ENCODE results near the gene CAPN2.
A peak's percentile ranks its signal among the peaks of the same experiment; 100 is the strongest.

CAPN2 gene

DNA sequence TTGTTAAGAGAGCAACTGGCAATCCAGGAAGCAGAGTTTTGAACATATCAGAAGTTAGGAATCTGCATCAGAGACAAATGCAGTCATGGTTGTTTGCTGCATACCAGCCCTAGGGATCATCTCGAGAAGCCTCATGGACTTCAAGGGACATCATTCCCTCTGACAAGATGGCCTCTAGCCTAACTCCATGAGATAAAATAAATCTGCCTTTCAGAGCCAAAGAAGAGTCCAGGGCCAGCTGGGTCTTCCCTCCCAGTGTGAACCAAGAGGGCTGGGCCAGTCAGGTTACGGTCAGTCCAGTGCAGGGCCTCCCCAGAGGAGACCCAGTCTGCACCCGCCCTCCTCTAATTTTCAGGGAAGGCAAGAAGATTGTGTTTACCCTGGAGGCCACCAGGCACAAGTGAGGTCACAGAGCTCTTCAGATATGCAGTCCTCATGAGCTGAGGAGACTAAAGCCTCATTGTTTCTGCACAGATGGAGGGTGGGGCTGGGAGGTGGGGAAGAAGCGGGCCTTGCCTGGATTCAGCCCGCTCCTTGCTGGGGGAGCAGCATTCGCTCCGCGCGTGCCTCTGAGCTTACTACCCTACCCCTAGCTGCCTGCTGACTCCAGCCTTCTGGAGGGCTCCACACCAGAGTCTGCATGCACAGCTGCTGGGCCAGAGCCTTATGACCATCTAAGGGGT is 52.8 kb downstream of the CAPN2 start:
- peak; percentile 27 for ATAC-seq
- TF ChIP-seq SNAI2 (CRISPR knock-in tag; IDR thresholded peaks at IDR 0.05) (no peak), ZC3H10 (CRISPR knock-in tag; IDR thresholded peaks at IDR 0.05) (no peak), PATZ1 (CRISPR knock-in tag; IDR thresholded peaks at IDR 0.05; ENCODE audit: borderline replicate concordance) (no peak), CSDC2 (CRISPR knock-in tag; IDR thresholded peaks at IDR 0.05) (no peak), ZFP3 (CRISPR knock-in tag; IDR thresholded peaks at IDR 0.05) (no peak), OSR1 (CRISPR knock-in tag; IDR thresholded peaks at IDR 0.05) (no peak), ARNTL (CRISPR knock-in tag; IDR thresholded peaks at IDR 0.05; ENCODE audit: borderline replicate concordance, low read depth) (no peak), ZNF8 (CRISPR knock-in tag; IDR thresholded peaks at IDR 0.05) (no peak), ESRRG (CRISPR knock-in tag; IDR thresholded peaks at IDR 0.05) (no peak), ISL1 (CRISPR knock-in tag; IDR thresholded peaks at IDR 0.05) (no peak), TOX (CRISPR knock-in tag; IDR thresholded peaks at IDR 0.05; ENCODE audit: borderline replicate concordance) (no peak), RARB (CRISPR knock-in tag; IDR thresholded peaks at IDR 0.05) (no peak)

DNA sequence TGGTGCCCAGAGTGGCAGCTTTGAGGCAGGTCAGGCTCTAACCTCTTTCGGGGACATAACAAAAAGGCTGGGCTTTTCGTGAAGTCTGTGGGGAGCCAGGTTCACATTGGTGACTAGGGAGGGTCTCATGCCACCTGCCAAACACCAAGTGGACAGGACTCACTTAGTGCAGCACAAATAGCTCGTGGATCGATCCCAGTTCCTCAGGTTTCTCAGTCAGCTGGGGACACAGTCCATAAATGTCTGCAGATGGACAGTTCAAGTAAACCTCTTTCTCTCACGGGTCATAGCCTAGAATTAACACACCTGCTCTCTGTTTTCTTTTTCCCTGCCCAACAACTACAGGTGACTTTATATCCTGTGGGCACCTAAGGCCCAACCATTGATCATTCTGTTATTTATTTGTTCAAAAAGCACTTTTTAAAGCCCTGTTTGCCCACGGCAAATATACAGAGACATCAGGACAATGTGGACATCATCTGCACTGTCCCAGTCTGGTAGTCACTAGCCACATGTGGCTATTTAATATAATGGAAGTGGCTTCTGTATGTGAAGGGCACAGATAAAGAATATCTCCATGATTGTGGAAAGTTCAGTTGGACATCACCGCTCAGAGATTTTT is 53.5 kb downstream of the CAPN2 start:
- peak; percentile 4; the same call in 1 of the 3 replicates for ATAC-seq
- TF ChIP-seq TOX (CRISPR knock-in tag; IDR thresholded peaks at IDR 0.05; ENCODE audit: borderline replicate concordance) (no peak), ZNF565 (CRISPR knock-in tag; conservative IDR thresholded peaks at IDR 0.05; ENCODE audit: low read depth) (no peak), ZNF8 (CRISPR knock-in tag; IDR thresholded peaks at IDR 0.05) (no peak), GLIS3 (CRISPR knock-in tag; IDR thresholded peaks at IDR 0.05) (no peak), CSDC2 (CRISPR knock-in tag; IDR thresholded peaks at IDR 0.05) (no peak), ESRRG (CRISPR knock-in tag; IDR thresholded peaks at IDR 0.05) (no peak), ARNTL (CRISPR knock-in tag; IDR thresholded peaks at IDR 0.05; ENCODE audit: borderline replicate concordance, low read depth) (no peak), SNAI2 (CRISPR knock-in tag; IDR thresholded peaks at IDR 0.05) (no peak), ZFP30 (CRISPR knock-in tag; IDR thresholded peaks at IDR 0.05) (no peak), PPARA (CRISPR knock-in tag; IDR thresholded peaks at IDR 0.05; ENCODE audit: borderline replicate concordance) (no peak), ZFP3 (CRISPR knock-in tag; IDR thresholded peaks at IDR 0.05) (no peak), ZNF70 (CRISPR knock-in tag; IDR thresholded peaks at IDR 0.05) (no peak), PATZ1 (CRISPR knock-in tag; IDR thresholded peaks at IDR 0.05; ENCODE audit: borderline replicate concordance) (no peak), OSR1 (CRISPR knock-in tag; IDR thresholded peaks at IDR 0.05) (no peak), ZC3H10 (CRISPR knock-in tag; IDR thresholded peaks at IDR 0.05) (no peak)
- TF ChIP-seq, protein P1, sequence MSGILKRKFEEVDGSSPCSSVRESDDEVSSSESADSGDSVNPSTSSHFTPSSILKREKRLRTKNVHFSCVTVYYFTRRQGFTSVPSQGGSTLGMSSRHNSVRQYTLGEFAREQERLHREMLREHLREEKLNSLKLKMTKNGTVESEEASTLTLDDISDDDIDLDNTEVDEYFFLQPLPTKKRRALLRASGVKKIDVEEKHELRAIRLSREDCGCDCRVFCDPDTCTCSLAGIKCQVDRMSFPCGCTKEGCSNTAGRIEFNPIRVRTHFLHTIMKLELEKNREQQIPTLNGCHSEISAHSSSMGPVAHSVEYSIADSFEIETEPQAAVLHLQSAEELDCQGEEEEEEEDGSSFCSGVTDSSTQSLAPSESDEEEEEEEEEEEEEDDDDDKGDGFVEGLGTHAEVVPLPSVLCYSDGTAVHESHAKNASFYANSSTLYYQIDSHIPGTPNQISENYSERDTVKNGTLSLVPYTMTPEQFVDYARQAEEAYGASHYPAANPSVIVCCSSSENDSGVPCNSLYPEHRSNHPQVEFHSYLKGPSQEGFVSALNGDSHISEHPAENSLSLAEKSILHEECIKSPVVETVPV (CRISPR knock-in tag; IDR thresholded peaks at IDR 0.05): no peak
- TF ChIP-seq, protein P2, sequence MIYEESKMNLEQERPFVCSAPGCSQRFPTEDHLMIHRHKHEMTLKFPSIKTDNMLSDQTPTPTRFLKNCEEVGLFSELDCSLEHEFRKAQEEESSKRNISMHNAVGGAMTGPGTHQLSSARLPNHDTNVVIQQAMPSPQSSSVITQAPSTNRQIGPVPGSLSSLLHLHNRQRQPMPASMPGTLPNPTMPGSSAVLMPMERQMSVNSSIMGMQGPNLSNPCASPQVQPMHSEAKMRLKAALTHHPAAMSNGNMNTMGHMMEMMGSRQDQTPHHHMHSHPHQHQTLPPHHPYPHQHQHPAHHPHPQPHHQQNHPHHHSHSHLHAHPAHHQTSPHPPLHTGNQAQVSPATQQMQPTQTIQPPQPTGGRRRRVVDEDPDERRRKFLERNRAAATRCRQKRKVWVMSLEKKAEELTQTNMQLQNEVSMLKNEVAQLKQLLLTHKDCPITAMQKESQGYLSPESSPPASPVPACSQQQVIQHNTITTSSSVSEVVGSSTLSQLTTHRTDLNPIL (CRISPR knock-in tag; IDR thresholded peaks at IDR 0.05; ENCODE audit: low read depth): no peak
- TF ChIP-seq, protein P3, sequence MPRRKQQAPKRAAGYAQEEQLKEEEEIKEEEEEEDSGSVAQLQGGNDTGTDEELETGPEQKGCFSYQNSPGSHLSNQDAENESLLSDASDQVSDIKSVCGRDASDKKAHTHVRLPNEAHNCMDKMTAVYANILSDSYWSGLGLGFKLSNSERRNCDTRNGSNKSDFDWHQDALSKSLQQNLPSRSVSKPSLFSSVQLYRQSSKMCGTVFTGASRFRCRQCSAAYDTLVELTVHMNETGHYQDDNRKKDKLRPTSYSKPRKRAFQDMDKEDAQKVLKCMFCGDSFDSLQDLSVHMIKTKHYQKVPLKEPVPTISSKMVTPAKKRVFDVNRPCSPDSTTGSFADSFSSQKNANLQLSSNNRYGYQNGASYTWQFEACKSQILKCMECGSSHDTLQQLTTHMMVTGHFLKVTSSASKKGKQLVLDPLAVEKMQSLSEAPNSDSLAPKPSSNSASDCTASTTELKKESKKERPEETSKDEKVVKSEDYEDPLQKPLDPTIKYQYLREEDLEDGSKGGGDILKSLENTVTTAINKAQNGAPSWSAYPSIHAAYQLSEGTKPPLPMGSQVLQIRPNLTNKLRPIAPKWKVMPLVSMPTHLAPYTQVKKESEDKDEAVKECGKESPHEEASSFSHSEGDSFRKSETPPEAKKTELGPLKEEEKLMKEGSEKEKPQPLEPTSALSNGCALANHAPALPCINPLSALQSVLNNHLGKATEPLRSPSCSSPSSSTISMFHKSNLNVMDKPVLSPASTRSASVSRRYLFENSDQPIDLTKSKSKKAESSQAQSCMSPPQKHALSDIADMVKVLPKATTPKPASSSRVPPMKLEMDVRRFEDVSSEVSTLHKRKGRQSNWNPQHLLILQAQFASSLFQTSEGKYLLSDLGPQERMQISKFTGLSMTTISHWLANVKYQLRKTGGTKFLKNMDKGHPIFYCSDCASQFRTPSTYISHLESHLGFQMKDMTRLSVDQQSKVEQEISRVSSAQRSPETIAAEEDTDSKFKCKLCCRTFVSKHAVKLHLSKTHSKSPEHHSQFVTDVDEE (CRISPR knock-in tag; IDR thresholded peaks at IDR 0.05): no peak

All from SK-N-SH treated with all-trans-retinoic acid at 6 μM for 48 hours (cell line).